Measurements from ENCODE around the gene AHR.

The AHR gene

GRCh38 chr7:17315974-17316373 lies 17.5 kb downstream of the AHR start:
- Histone ChIP-seq H3K36me3 (ENCODE audit: control insufficient read depth, insufficient read depth, low read length) (no peaks in the 10 kb centered on the region), H3K9me3 (ENCODE audit: control insufficient read depth, low read length) (no peaks in the 10 kb centered on the region), H3K27me3 (ENCODE audit: control insufficient read depth, insufficient read depth, low read length, poor library complexity, severe bottlenecking) (no peaks in the 10 kb centered on the region), H3K27ac (ENCODE audit: insufficient read depth, low read depth, low read length, poor library complexity, severe bottlenecking) (no peak overlapping the region), H3K4me1 (ENCODE audit: control insufficient read depth, insufficient read depth, low read length) (peaks cover 5% of the 10 kb centered on the region), H3K4me3 (ENCODE audit: insufficient read depth, low read depth, low read length) (no peak overlapping the region)

- Histone ChIP-seq H3K27ac (ENCODE audit: insufficient read depth, low read depth, low read length, poor library complexity, severe bottlenecking) (no peak overlapping the region), H3K27me3 (ENCODE audit: control insufficient read depth, insufficient read depth, low read length, poor library complexity, severe bottlenecking) (no peaks in the 10 kb centered on the region), H3K4me1 (ENCODE audit: control insufficient read depth, insufficient read depth, low read length) (peaks cover under 1% of the 10 kb centered on the region), H3K9me3 (ENCODE audit: control insufficient read depth, low read length) (no peaks in the 10 kb centered on the region), H3K36me3 (ENCODE audit: control insufficient read depth, insufficient read depth, low read length) (no peaks in the 10 kb centered on the region), H3K4me3 (ENCODE audit: insufficient read depth, low read depth, low read length) (no peak overlapping the region)
- 96 to 100% methylated on average over 1 to 2 of the region's 3 CpGs for WGBS, 2 experiments
These were observed 19.7 kb downstream of the AHR start for GRCh38 chr7:17318146-17318545.

GRCh38 chr7:17319164-17320101 lies 21.0 kb downstream of the AHR start:
- H3K36me3 ChIP-seq (ENCODE audit: control insufficient read depth, insufficient read depth, low read length) = no peaks in the 10 kb centered on the region
- no peaks in the 10 kb centered on the region for H3K27me3 ChIP-seq (ENCODE audit: control insufficient read depth, insufficient read depth, low read length, poor library complexity, severe bottlenecking)
- no peaks in the 10 kb centered on the region for H3K9me3 ChIP-seq (ENCODE audit: control insufficient read depth, low read length)
- no peak overlapping the region for H3K4me3 ChIP-seq (ENCODE audit: insufficient read depth, low read depth, low read length)
- 91 to 95% methylated on average over 3 of the region's 4 CpGs for WGBS, 2 experiments
- no peak overlapping the region for H3K27ac ChIP-seq (ENCODE audit: insufficient read depth, low read depth, low read length, poor library complexity, severe bottlenecking)
- no peaks in the 10 kb centered on the region for H3K4me1 ChIP-seq (ENCODE audit: control insufficient read depth, insufficient read depth, low read length)

DNA sequence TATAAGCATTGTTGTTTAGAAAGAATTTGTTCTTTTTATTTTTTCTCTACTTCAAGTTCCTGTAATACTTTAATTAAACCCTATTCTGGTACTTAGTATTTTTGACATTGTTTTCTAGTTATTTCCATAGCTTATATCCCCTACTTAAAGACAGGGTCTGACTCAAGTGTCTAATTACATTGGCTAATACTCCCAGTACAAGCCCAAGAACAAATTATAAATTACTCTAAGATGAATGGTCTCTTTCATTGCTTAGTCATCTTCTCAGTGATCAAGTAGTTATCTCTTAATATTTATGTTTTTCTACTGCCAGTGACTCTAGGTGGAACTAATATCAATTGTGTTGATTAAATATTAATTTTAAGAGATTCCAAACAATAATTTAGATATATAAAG lies 21.6 kb downstream of the AHR start:
- Histone ChIP-seq H3K9me3 (ENCODE audit: control insufficient read depth, low read length) (no peaks in the 10 kb centered on the region), H3K4me3 (ENCODE audit: insufficient read depth, low read depth, low read length) (no peak overlapping the region), H3K36me3 (ENCODE audit: control insufficient read depth, insufficient read depth, low read length) (no peaks in the 10 kb centered on the region), H3K27me3 (ENCODE audit: control insufficient read depth, insufficient read depth, low read length, poor library complexity, severe bottlenecking) (no peaks in the 10 kb centered on the region), H3K27ac (ENCODE audit: insufficient read depth, low read depth, low read length, poor library complexity, severe bottlenecking) (no peak overlapping the region), H3K4me1 (ENCODE audit: control insufficient read depth, insufficient read depth, low read length) (no peaks in the 10 kb centered on the region)

- WGBS, 2 experiments = 93% methylated on average over 2 of the region's 2 CpGs
- Histone ChIP-seq H3K36me3 (ENCODE audit: control insufficient read depth, insufficient read depth, low read length) (no peaks in the 10 kb centered on the region), H3K4me1 (ENCODE audit: control insufficient read depth, insufficient read depth, low read length) (no peaks in the 10 kb centered on the region), H3K27me3 (ENCODE audit: control insufficient read depth, insufficient read depth, low read length, poor library complexity, severe bottlenecking) (no peaks in the 10 kb centered on the region), H3K9me3 (ENCODE audit: control insufficient read depth, low read length) (no peaks in the 10 kb centered on the region), H3K4me3 (ENCODE audit: insufficient read depth, low read depth, low read length) (no peak overlapping the region), H3K27ac (ENCODE audit: insufficient read depth, low read depth, low read length, poor library complexity, severe bottlenecking) (no peak overlapping the region)
These were observed 22.2 kb downstream of the AHR start for GRCh38 chr7:17320657-17321056.

GRCh38 chr7:17325364-17325763 lies 26.9 kb downstream of the AHR start:
- no peak overlapping the region for H3K27ac ChIP-seq (ENCODE audit: insufficient read depth, low read depth, low read length, poor library complexity, severe bottlenecking)
- WGBS, 2 experiments = 63 to 92% methylated on average over 1 to 2 of the region's 2 CpGs
- H3K4me1 ChIP-seq (ENCODE audit: control insufficient read depth, insufficient read depth, low read length) = no peaks in the 10 kb centered on the region
- no peaks in the 10 kb centered on the region for H3K36me3 ChIP-seq (ENCODE audit: control insufficient read depth, insufficient read depth, low read length)
- H3K9me3 ChIP-seq (ENCODE audit: control insufficient read depth, low read length) = no peaks in the 10 kb centered on the region
- no peak overlapping the region for H3K4me3 ChIP-seq (ENCODE audit: insufficient read depth, low read depth, low read length)
- H3K27me3 ChIP-seq (ENCODE audit: control insufficient read depth, insufficient read depth, low read length, poor library complexity, severe bottlenecking) = no peaks in the 10 kb centered on the region

GRCh38 chr7:17326378-17326777 lies 27.9 kb downstream of the AHR start:
- WGBS, 2 experiments = 94 to 100% methylated on average over 1 of the region's 2 CpGs
- Histone ChIP-seq H3K4me3 (ENCODE audit: insufficient read depth, low read depth, low read length) (no peak overlapping the region), H3K4me1 (ENCODE audit: control insufficient read depth, insufficient read depth, low read length) (no peaks in the 10 kb centered on the region), H3K9me3 (ENCODE audit: control insufficient read depth, low read length) (no peaks in the 10 kb centered on the region), H3K27ac (ENCODE audit: insufficient read depth, low read depth, low read length, poor library complexity, severe bottlenecking) (no peak overlapping the region), H3K27me3 (ENCODE audit: control insufficient read depth, insufficient read depth, low read length, poor library complexity, severe bottlenecking) (no peaks in the 10 kb centered on the region), H3K36me3 (ENCODE audit: control insufficient read depth, insufficient read depth, low read length) (no peaks in the 10 kb centered on the region)

DNA sequence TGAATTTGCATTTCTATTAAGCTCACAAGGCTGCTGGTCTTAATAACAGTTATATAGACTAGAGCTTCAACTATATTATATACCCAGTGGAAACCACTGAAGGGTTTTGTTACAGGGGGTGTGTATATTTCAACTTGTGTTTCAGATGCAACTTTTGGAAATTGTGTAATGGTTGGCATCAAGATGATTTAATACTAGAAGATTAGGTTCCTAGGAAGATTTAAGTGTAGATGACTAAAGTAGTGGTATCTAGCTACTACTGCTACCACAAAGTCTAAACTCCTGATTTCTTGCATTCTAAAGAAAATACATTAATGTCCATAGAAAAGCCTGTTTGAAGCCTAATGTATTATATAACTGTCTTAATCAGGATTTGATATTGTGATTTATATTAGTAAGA lies 30.2 kb downstream of the AHR start:
- Histone ChIP-seq H3K27me3 (ENCODE audit: control insufficient read depth, insufficient read depth, low read length, poor library complexity, severe bottlenecking) (no peaks in the 10 kb centered on the region), H3K4me1 (ENCODE audit: control insufficient read depth, insufficient read depth, low read length) (no peaks in the 10 kb centered on the region), H3K9me3 (ENCODE audit: control insufficient read depth, low read length) (no peaks in the 10 kb centered on the region), H3K27ac (ENCODE audit: insufficient read depth, low read depth, low read length, poor library complexity, severe bottlenecking) (no peak overlapping the region), H3K36me3 (ENCODE audit: control insufficient read depth, insufficient read depth, low read length) (no peaks in the 10 kb centered on the region), H3K4me3 (ENCODE audit: insufficient read depth, low read depth, low read length) (no peak overlapping the region)

- no peaks in the 10 kb centered on the region for H3K36me3 ChIP-seq (ENCODE audit: control insufficient read depth, insufficient read depth, low read length)
- no peaks in the 10 kb centered on the region for H3K9me3 ChIP-seq (ENCODE audit: control insufficient read depth, low read length)
- no peaks in the 10 kb centered on the region for H3K4me1 ChIP-seq (ENCODE audit: control insufficient read depth, insufficient read depth, low read length)
- H3K27ac ChIP-seq (ENCODE audit: insufficient read depth, low read depth, low read length, poor library complexity, severe bottlenecking) = no peak overlapping the region
- H3K4me3 ChIP-seq (ENCODE audit: insufficient read depth, low read depth, low read length) = no peak overlapping the region
- no peaks in the 10 kb centered on the region for H3K27me3 ChIP-seq (ENCODE audit: control insufficient read depth, insufficient read depth, low read length, poor library complexity, severe bottlenecking)
These were observed 31.0 kb downstream of the AHR start for GRCh38 chr7:17329440-17329839.

GRCh38 chr7:17331891-17332501 lies 33.5 kb downstream of the AHR start:
- Histone ChIP-seq H3K27me3 (ENCODE audit: control insufficient read depth, insufficient read depth, low read length, poor library complexity, severe bottlenecking) (no peaks in the 10 kb centered on the region), H3K9me3 (ENCODE audit: control insufficient read depth, low read length) (no peaks in the 10 kb centered on the region), H3K27ac (ENCODE audit: insufficient read depth, low read depth, low read length, poor library complexity, severe bottlenecking) (no peak overlapping the region), H3K4me3 (ENCODE audit: insufficient read depth, low read depth, low read length) (no peak overlapping the region), H3K36me3 (ENCODE audit: control insufficient read depth, insufficient read depth, low read length) (no peaks in the 10 kb centered on the region), H3K4me1 (ENCODE audit: control insufficient read depth, insufficient read depth, low read length) (no peaks in the 10 kb centered on the region)
- WGBS, 2 experiments = 100% methylated on average over 2 of the region's 2 CpGs

Measured in ectodermal cell (in vitro differentiated cells).